WERI-Rb-1 (cell line): ENCODE data around the gene NLRC3.

Experiments
- DNase-seq: peaks from one replicate; pipeline ENCODE4 v3.0.0-alpha.2; 2020
- H3K27ac ChIP-seq: fragments of 250-450 bp; sonication (Bioruptor Pico); 2 replicates; pipeline ENCODE4 v1.5.1; 2020; ENCODE audit warnings: mild to moderate bottlenecking, moderate library complexity
- H3K27me3 ChIP-seq: fragments of 250-450 bp; sonication (Bioruptor Pico); 2 replicates; pipeline ENCODE4 v1.5.1; 2021; ENCODE audit warnings: mild to moderate bottlenecking, low read depth, moderate library complexity; ENCODE audit not compliant: insufficient read depth, severe bottlenecking
- H3K36me3 ChIP-seq: fragments of 250-450 bp; sonication (Bioruptor Pico); 2 replicates; pipeline ENCODE4 v1.5.1; 2020; ENCODE audit warnings: mild to moderate bottlenecking, moderate library complexity
- H3K4me3 ChIP-seq: 2 replicates; pipeline ENCODE4 v1.5.1; 2011; ENCODE audit warnings: low read depth, mild to moderate bottlenecking, control low read depth, low read length
- H3K9me3 ChIP-seq: fragments of 250-450 bp; sonication (Bioruptor Pico); 2 replicates; pipeline ENCODE4 v1.5.1; 2021; ENCODE audit warnings: mild to moderate bottlenecking, moderate library complexity; ENCODE audit not compliant: severe bottlenecking
- CTCF ChIP-seq: IDR thresholded peaks from 2 replicates; pipeline ENCODE4 v1.5.1; 2011; ENCODE audit warnings: low read depth, mild to moderate bottlenecking, control low read depth, inconsistent platforms, low read length

The NLRC3 gene

GRCh38 chr16:3599922-3600321, 22.7 kb upstream of the NLRC3 start:
- no peak for TF ChIP-seq CTCF
- DNase-seq, result no peak
- Histone ChIP-seq H3K27me3 (no peaks in the 10 kb centered on the region), H3K9me3 (peaks cover 6% of the 10 kb centered on the region), H3K27ac (no peak overlapping the region), H3K4me3 (no peak overlapping the region), H3K36me3 (peaks cover 36% of the 10 kb centered on the region)

DNA sequence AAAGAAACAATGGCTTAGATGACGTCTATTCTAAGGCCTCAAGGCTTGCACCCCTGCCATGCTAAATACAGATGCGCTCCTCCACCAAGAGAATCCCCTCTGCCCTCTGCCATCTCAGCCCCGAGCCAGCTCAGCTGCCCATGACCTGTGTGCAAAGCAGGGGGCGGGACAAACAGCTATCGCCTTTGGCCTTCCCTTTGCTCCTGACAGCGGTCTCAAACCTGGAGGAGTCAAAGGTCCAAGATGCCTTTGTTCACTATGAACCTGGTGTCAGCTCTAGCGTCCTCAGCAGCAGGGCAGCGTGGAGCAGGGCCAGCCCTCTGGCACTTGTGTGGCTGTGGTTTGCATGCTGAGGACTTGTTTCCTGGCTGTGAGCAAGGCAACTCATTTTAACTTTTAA, 21.9 kb upstream of the NLRC3 start:
- no peak for TF ChIP-seq CTCF
- Histone ChIP-seq H3K27ac (no peak overlapping the region), H3K36me3 (peaks cover 34% of the 10 kb centered on the region), H3K27me3 (no peaks in the 10 kb centered on the region), H3K9me3 (peaks cover 6% of the 10 kb centered on the region), H3K4me3 (no peak overlapping the region)
- no peak for DNase-seq

- H3K9me3 ChIP-seq, result peaks cover 6% of the 10 kb centered on the region
- DNase-seq, result no peak
- H3K4me3 ChIP-seq, result no peak overlapping the region
- no peak overlapping the region for H3K27ac ChIP-seq
- H3K27me3 ChIP-seq, result no peaks in the 10 kb centered on the region
- TF ChIP-seq CTCF, result no peak
- H3K36me3 ChIP-seq, result peaks cover 32% of the 10 kb centered on the region
Observed at GRCh38 chr16:3598236-3598635, 21.0 kb upstream of the NLRC3 start.

DNA sequence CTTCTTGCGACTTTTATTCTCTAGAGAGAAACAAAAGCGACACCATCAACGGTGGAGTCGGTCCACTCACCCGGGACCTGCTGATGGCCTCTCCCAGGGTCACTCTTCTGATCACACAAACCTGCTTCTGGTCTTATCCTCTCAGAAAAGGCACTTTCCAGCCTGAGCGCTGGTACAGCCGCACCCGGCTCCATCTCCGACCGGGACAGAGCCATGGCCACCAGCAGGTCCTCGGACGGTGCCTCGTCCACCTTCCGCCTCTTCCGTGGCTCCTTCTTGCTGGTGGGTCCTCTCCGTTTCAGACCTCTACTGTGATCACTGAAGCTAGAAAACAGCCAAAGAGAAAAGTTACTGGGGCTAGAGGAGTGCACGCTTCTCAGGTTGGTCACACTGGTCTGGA, 20.5 kb upstream of the NLRC3 start:
- DNase-seq, result no peak
- peaks cover 27% of the 10 kb centered on the region for H3K36me3 ChIP-seq
- no peak overlapping the region for H3K27ac ChIP-seq

DNA sequence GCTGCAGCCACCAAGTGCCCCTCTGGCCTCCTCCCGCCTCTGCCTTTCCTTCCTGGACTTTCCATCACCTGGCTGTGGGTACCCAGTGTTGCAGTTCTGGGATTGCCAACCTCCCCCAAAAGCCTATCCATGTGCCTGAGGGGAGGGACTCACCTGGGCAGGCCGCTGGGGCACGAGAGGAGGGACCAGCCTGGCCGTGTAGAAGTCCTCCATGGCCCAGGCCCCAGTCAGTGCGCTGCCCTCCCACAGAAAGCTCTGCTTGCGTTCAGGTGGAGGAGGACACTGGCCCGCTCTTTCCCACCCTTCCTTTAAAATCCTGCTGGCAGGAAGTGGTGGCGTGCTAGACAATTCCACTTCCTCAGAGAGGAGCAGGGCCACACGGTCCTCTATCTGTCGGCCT, 20.0 kb upstream of the NLRC3 start:
- H3K36me3 ChIP-seq, result peaks cover 29% of the 10 kb centered on the region
- no peak overlapping the region for H3K4me3 ChIP-seq
- H3K27me3 ChIP-seq, result no peaks in the 10 kb centered on the region

More for the DNA sequence above, 20.5 kb upstream of the NLRC3 start:
- no peak for TF ChIP-seq CTCF
- Histone ChIP-seq H3K9me3 (peaks cover 6% of the 10 kb centered on the region), H3K4me3 (no peak overlapping the region), H3K27me3 (no peaks in the 10 kb centered on the region)

More for the DNA sequence above, 20.0 kb upstream of the NLRC3 start:
- Histone ChIP-seq H3K9me3 (peaks cover 6% of the 10 kb centered on the region), H3K27ac (no peak overlapping the region)
- no peak for TF ChIP-seq CTCF
- no peak for DNase-seq
